SK-N-SH treated with all-trans-retinoic acid at 6 μM for 48 hours (cell line): ENCODE results near the gene GTF2A1L.
A peak's percentile ranks its signal among the peaks of the same experiment; 100 is the strongest.

Source experiments
- ATAC-seq: fragments of 200-7000 bp; cut with Tn5 transposase; 3 replicates; pipeline ENCODE4 v1.9.1; 2020; ENCODE audit warnings: mild to moderate bottlenecking, moderate library complexity
- ARNTL ChIP-seq: fragments of 450-650 bp; formaldehyde crosslinking; IDR thresholded peaks from 2 replicates; pipeline ENCODE4 v1.5.0; 2020; ENCODE audit warnings: low read depth, mild to moderate bottlenecking, moderate library complexity, borderline replicate concordance
- BACH2 ChIP-seq: fragments of 250-450 bp; sonication (Bioruptor Pico); IDR thresholded peaks from 2 replicates; pipeline ENCODE4 v1.9.0; 2021; ENCODE audit warnings: mild to moderate bottlenecking, borderline replicate concordance
- CSDC2 ChIP-seq: fragments of 250-450 bp; sonication (Bioruptor Pico); IDR thresholded peaks from 2 replicates; pipeline ENCODE4 v1.5.0; 2020; ENCODE audit warnings: mild to moderate bottlenecking, moderate library complexity
- ESRRG ChIP-seq: fragments of 250-450 bp; sonication (Bioruptor Pico); IDR thresholded peaks from 2 replicates; pipeline ENCODE4 v1.6.1; 2021; ENCODE audit warnings: mild to moderate bottlenecking
- GLIS3 ChIP-seq: fragments of 250-450 bp; sonication (Bioruptor Pico); IDR thresholded peaks from 2 replicates; pipeline ENCODE4 v1.5.0; 2020; ENCODE audit warnings: mild to moderate bottlenecking, moderate library complexity
- ISL1 ChIP-seq: fragments of 250-450 bp; sonication (Bioruptor Pico); IDR thresholded peaks from 2 replicates; pipeline ENCODE4 v2.1.2; 2022; ENCODE audit warnings: mild to moderate bottlenecking, moderate library complexity
- RARB ChIP-seq: fragments of 250-450 bp; sonication (Bioruptor Pico); IDR thresholded peaks from 2 replicates; pipeline ENCODE4 v1.8.0; 2021; ENCODE audit warnings: mild to moderate bottlenecking, moderate library complexity
- TOX ChIP-seq: fragments of 250-450 bp; sonication (Bioruptor Pico); IDR thresholded peaks from 2 replicates; pipeline ENCODE4 v1.8.0; 2021; ENCODE audit warnings: mild to moderate bottlenecking, moderate library complexity, borderline replicate concordance
- ZC3H10 ChIP-seq: fragments of 250-450 bp; sonication (Bioruptor Pico); IDR thresholded peaks from 2 replicates; pipeline ENCODE4 v1.5.1; 2021; ENCODE audit warnings: mild to moderate bottlenecking, moderate library complexity
- ZFP3 ChIP-seq: fragments of 250-450 bp; sonication (Bioruptor Pico); IDR thresholded peaks from 2 replicates; pipeline ENCODE4 v1.5.0; 2020; ENCODE audit warnings: mild to moderate bottlenecking, moderate library complexity
- ZFP30 ChIP-seq: fragments of 450-650 bp; formaldehyde crosslinking; IDR thresholded peaks from 2 replicates; pipeline ENCODE4 v1.5.0; 2022; ENCODE audit warnings: mild to moderate bottlenecking, moderate library complexity
- ZNF565 ChIP-seq: fragments of 450-650 bp; formaldehyde crosslinking; conservative IDR thresholded peaks from 2 replicates; pipeline ENCODE4 v1.5.0; 2020; ENCODE audit warnings: low read depth, mild to moderate bottlenecking, moderate library complexity
- ZNF70 ChIP-seq: fragments of 450-650 bp; formaldehyde crosslinking; IDR thresholded peaks from 2 replicates; pipeline ENCODE4 v1.5.0; 2020; ENCODE audit warnings: mild to moderate bottlenecking, moderate library complexity
- ZNF8 ChIP-seq: fragments of 450-650 bp; formaldehyde crosslinking; IDR thresholded peaks from 2 replicates; pipeline ENCODE4 v1.5.0; 2020; ENCODE audit warnings: mild to moderate bottlenecking, moderate library complexity
- TF ChIP-seq, protein P1 (sequence below): fragments of 250-450 bp; sonication (Bioruptor Pico); IDR thresholded peaks from 2 replicates; pipeline ENCODE4 v1.5.0; 2020; ENCODE audit warnings: mild to moderate bottlenecking, moderate library complexity
- TF ChIP-seq, protein P2 (sequence below): fragments of 250-450 bp; sonication (Bioruptor Pico); IDR thresholded peaks from 2 replicates; pipeline ENCODE4 v1.5.1; 2020; ENCODE audit warnings: low read depth, mild to moderate bottlenecking, moderate library complexity
- TF ChIP-seq, protein P3 (sequence below): fragments of 250-450 bp; sonication (Bioruptor Pico); IDR thresholded peaks from 2 replicates; pipeline ENCODE4 v1.5.1; 2021; ENCODE audit warnings: mild to moderate bottlenecking, moderate library complexity
- TF ChIP-seq, protein P4 (sequence below): fragments of 250-450 bp; sonication (Bioruptor Pico); IDR thresholded peaks from 2 replicates; pipeline ENCODE4 v1.8.0; 2021; ENCODE audit warnings: low read depth, mild to moderate bottlenecking, moderate library complexity, borderline replicate concordance

GTF2A1L gene

DNA sequence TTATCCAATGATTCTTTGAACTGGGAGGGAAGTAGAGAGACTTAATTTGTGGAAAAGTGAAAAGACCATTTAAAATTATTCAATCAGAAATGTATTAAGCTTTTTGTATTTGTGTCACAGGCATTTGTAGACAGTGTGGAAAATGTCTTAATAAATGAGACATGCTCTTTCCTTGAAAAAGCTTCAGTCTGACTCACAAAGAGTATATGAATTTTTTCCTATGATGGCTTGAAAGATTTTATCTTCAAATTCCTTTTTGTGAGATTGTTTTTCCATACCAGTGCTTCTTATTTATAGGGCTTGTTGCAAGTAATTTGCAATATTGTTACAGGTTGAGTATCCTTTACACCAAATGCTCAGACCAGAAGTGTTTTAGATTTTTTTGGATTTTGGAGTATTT, 48.2 kb upstream of the GTF2A1L start:
- TF ChIP-seq ZNF8 (CRISPR knock-in tag) (no peak), ISL1 (CRISPR knock-in tag) (peak; percentile 82)
- ATAC-seq: peak; percentile 78

DNA sequence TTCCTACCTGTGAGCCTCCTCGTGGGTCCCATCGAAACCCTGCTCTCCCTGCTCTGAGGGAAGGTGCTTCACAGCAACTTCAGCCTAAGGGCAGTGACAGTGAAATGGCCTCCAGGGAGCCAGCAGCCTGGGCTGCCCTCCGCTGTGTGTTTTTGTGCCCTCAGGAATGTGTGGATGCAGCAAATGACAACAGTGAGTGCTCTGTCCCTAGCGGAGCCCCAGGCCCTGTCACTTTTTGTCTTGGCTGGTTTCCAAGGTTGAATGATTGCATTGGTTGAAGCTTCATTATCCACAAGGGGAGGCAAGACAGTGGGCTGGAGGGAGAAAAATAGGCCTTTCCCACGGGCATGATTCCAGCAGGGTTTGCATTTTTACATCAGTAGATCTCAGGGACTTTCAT, 44.8 kb upstream of the GTF2A1L start:
- no peak for ATAC-seq
- TF ChIP-seq ARNTL (CRISPR knock-in tag): no peak
- TF ChIP-seq BACH2 (CRISPR knock-in tag): no peak
- TF ChIP-seq, protein P1, sequence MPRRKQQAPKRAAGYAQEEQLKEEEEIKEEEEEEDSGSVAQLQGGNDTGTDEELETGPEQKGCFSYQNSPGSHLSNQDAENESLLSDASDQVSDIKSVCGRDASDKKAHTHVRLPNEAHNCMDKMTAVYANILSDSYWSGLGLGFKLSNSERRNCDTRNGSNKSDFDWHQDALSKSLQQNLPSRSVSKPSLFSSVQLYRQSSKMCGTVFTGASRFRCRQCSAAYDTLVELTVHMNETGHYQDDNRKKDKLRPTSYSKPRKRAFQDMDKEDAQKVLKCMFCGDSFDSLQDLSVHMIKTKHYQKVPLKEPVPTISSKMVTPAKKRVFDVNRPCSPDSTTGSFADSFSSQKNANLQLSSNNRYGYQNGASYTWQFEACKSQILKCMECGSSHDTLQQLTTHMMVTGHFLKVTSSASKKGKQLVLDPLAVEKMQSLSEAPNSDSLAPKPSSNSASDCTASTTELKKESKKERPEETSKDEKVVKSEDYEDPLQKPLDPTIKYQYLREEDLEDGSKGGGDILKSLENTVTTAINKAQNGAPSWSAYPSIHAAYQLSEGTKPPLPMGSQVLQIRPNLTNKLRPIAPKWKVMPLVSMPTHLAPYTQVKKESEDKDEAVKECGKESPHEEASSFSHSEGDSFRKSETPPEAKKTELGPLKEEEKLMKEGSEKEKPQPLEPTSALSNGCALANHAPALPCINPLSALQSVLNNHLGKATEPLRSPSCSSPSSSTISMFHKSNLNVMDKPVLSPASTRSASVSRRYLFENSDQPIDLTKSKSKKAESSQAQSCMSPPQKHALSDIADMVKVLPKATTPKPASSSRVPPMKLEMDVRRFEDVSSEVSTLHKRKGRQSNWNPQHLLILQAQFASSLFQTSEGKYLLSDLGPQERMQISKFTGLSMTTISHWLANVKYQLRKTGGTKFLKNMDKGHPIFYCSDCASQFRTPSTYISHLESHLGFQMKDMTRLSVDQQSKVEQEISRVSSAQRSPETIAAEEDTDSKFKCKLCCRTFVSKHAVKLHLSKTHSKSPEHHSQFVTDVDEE (CRISPR knock-in tag): no peak
- no peak for TF ChIP-seq ZNF565 (CRISPR knock-in tag)
- no peak for TF ChIP-seq RARB (CRISPR knock-in tag)
- TF ChIP-seq, protein P2, sequence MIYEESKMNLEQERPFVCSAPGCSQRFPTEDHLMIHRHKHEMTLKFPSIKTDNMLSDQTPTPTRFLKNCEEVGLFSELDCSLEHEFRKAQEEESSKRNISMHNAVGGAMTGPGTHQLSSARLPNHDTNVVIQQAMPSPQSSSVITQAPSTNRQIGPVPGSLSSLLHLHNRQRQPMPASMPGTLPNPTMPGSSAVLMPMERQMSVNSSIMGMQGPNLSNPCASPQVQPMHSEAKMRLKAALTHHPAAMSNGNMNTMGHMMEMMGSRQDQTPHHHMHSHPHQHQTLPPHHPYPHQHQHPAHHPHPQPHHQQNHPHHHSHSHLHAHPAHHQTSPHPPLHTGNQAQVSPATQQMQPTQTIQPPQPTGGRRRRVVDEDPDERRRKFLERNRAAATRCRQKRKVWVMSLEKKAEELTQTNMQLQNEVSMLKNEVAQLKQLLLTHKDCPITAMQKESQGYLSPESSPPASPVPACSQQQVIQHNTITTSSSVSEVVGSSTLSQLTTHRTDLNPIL: no peak
- no peak for TF ChIP-seq TOX (CRISPR knock-in tag)

DNA sequence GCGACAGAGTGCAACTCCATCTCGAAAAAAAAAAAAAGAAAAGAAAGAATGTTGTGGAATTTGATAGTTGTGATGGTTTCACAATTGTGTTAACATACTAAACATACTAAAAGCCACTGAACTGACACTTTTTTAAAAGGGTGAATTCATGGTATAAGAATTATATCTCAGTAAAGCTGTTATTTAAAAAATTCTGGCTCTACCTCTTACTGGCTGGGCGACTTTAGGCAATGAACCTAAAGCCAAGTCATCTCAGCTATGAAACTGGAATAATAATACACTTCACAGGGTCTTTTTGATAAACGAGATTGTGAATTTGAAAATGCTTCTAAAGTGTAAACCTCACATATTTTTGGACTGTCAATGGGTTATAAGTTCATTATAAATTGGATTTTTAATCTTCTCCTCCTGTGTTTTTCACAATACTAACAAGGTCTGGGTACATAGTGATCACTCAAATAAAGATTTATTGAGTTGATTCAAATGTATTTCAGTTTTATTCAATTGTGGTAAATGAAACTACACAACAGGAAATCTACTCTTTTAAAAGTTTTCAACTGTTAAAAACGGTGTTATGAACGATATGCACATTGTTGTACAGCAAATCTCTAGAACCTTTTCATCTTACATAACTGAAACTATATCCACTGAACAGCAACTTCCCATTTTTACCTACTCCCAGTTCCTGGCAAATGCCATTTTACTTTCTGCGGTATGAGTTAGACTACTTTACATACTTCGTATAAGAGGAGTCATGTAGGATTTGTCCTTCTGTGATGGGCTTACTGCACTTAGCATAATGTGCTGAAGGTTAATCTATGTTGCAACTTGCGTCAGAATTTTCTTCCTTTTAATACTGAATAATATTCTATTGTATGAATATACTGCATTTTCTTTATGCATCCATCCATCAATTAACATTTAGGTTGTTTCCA, 43.0 kb upstream of the GTF2A1L start:
- ATAC-seq: no peak
- TF ChIP-seq ESRRG (no peak), ZNF8 (CRISPR knock-in tag) (no peak), ARNTL (CRISPR knock-in tag) (no peak), ZNF70 (CRISPR knock-in tag) (no peak), ZNF565 (CRISPR knock-in tag) (no peak), ZC3H10 (no peak), CSDC2 (no peak), ZFP30 (no peak)
- TF ChIP-seq, protein P3, sequence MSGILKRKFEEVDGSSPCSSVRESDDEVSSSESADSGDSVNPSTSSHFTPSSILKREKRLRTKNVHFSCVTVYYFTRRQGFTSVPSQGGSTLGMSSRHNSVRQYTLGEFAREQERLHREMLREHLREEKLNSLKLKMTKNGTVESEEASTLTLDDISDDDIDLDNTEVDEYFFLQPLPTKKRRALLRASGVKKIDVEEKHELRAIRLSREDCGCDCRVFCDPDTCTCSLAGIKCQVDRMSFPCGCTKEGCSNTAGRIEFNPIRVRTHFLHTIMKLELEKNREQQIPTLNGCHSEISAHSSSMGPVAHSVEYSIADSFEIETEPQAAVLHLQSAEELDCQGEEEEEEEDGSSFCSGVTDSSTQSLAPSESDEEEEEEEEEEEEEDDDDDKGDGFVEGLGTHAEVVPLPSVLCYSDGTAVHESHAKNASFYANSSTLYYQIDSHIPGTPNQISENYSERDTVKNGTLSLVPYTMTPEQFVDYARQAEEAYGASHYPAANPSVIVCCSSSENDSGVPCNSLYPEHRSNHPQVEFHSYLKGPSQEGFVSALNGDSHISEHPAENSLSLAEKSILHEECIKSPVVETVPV (CRISPR knock-in tag): no peak
- TF ChIP-seq, protein P4, sequence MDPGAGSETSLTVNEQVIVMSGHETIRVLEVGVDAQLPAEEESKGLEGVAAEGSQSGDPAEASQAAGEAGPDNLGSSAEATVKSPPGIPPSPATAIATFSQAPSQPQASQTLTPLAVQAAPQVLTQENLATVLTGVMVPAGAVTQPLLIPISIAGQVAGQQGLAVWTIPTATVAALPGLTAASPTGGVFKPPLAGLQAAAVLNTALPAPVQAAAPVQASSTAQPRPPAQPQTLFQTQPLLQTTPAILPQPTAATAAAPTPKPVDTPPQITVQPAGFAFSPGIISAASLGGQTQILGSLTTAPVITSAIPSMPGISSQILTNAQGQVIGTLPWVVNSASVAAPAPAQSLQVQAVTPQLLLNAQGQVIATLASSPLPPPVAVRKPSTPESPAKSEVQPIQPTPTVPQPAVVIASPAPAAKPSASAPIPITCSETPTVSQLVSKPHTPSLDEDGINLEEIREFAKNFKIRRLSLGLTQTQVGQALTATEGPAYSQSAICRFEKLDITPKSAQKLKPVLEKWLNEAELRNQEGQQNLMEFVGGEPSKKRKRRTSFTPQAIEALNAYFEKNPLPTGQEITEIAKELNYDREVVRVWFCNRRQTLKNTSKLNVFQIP (CRISPR knock-in tag): no peak

DNA sequence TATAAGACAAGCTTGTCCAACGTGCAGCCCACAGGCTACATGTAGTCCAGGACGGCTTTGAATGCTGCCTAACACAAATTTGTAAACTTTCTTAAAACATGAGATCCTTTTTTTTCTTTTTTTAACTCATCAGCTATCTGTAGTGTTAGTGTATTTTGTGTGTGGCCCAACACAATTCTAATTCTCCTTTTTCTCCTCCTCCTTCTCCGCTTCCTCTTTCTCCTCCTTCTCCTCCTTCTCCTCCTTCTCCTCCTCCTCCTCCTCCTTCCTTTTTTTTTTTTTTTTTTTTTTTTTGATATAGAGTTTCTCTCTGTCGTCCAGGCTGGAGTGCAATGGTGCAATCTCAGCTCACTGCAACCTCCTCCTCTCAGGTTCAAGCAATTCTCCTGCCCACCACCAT, 39.3 kb upstream of the GTF2A1L start:
- TF ChIP-seq GLIS3 (no peak), ISL1 (CRISPR knock-in tag) (no peak), ZNF70 (CRISPR knock-in tag) (no peak), ZFP30 (no peak), TOX (CRISPR knock-in tag) (no peak), ZFP3 (CRISPR knock-in tag) (no peak), ZNF565 (CRISPR knock-in tag) (no peak)
- no peak for ATAC-seq

DNA sequence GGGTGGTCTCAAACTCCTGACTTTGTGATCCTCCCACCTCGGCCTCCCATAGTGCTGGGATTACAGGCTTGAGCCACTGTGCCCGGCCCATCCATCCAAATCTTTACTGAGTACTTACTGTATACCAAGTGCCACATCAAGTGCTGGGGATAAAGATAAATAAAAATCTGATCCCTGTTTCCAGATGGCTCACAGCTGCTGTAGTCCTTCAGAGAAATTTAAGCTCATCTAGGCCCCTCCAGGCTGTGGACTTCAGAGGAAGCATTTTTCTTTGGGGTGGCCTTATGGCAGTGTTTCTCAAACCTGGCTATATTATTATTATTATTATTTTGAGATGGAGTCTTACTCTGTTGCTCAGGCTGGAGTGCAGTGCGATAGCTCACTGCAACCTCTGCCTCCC, 33.7 kb upstream of the GTF2A1L start:
- ATAC-seq: no peak
- no peak for TF ChIP-seq ISL1 (CRISPR knock-in tag)
- TF ChIP-seq, all 23 proteins: peak for 0
